HepG2 (cell line): Measurements from ENCODE around the gene DDIT4. TPM values are rescaled to one million over a fixed set of nuclear protein-coding genes. Genes with fewer than 3 reads are reported as not detected.
A peak's percentile ranks its signal among the peaks of the same experiment; 100 is the strongest.

Source experiments
- CBX5 ChIP-seq: sonication (generic); formaldehyde crosslinking; IDR thresholded peaks from 2 replicates; pipeline ENCODE4 v1.4.0; 2020; ENCODE audit warnings: missing genetic modification reagents, borderline replicate concordance
- HNRNPL ChIP-seq: fragments of 200-400 bp; formaldehyde crosslinking; IDR thresholded peaks from 2 replicates; pipeline ENCODE4 v1.6.1; 2017; ENCODE audit warnings: mild to moderate bottlenecking, low read depth, low read length
- ZKSCAN5 ChIP-seq: sonication (generic); formaldehyde crosslinking; IDR thresholded peaks from 2 replicates; pipeline ENCODE4 v1.5.1; 2020; ENCODE audit warnings: mild to moderate bottlenecking, missing genetic modification reagents
- ZNF75D ChIP-seq: sonication (generic); formaldehyde crosslinking; IDR thresholded peaks from 2 replicates; pipeline ENCODE4 v1.8.1; 2023; ENCODE audit warnings: missing genetic modification reagents, mild to moderate bottlenecking, borderline replicate concordance
- ZSCAN21 ChIP-seq: sonication (generic); formaldehyde crosslinking; IDR thresholded peaks from 2 replicates; pipeline ENCODE4 v1.8.0; 2022; ENCODE audit warnings: mild to moderate bottlenecking, missing genetic modification reagents, moderate library complexity, borderline replicate concordance
- polyA plus RNA-seq, 8 experiments: library from polyadenylated mRNA; depleted of rRNA in 3 of 8; stranded (reverse) in 7 of 8; unstranded in 1 of 8; fragments of >200 nt; fragmentation: Illumina TruSeq in 4 of 8; extraction: Trizol in 4 of 8; gene quantifications; 2 replicates each; pipeline versions ENCODE4 v1.2.1 to v1.2.3, GENCODE V29; 2011 to 2016; ENCODE audit warnings: low read depth in 4 of 8, missing spikeins in 1 of 8, mixed read lengths in 1 of 8; ENCODE audit not compliant: insufficient read depth in 1 of 8
- total RNA-seq, 5 experiments: library from RNA; depleted of rRNA; stranded (reverse); fragments of >200 nt; fragmentation: Illumina TruSeq; extraction: Trizol; gene quantifications; 2 replicates each; pipeline ENCODE4 v1.2.3, GENCODE V29; 2016; ENCODE audit warnings: low read depth in 1 of 5
- TF ChIP-seq, protein P1 (sequence below): sonication (generic); formaldehyde crosslinking; IDR thresholded peaks from 2 replicates; pipeline ENCODE4 v1.4.0; 2020; ENCODE audit warnings: mild to moderate bottlenecking, missing genetic modification reagents, borderline replicate concordance
- TF ChIP-seq, protein P2 (sequence below): sonication (generic); formaldehyde crosslinking; IDR thresholded peaks from 2 replicates; pipeline ENCODE4 v1.4.0; 2020; ENCODE audit warnings: missing genetic modification reagents, mild to moderate bottlenecking, borderline replicate concordance
- TF ChIP-seq, protein P3 (sequence below): sonication (generic); formaldehyde crosslinking; IDR thresholded peaks from 2 replicates; pipeline ENCODE4 v1.4.0; 2020; ENCODE audit warnings: missing genetic modification reagents
- TF ChIP-seq, protein P4 (sequence below): sonication (generic); formaldehyde crosslinking; IDR thresholded peaks from 2 replicates; pipeline ENCODE4 v1.8.1; 2022; ENCODE audit warnings: low read depth, mild to moderate bottlenecking, missing genetic modification reagents
- TF ChIP-seq, protein P5 (sequence below), 2 experiments: sonication (generic) in 1 of 2; formaldehyde crosslinking in 1 of 2; IDR thresholded peaks; 2 replicates each; pipeline versions ENCODE4 v1.6.1 to v1.9.0; 2014 to 2022; ENCODE audit warnings: antibody characterized with exemption in 1 of 2, borderline replicate concordance in 1 of 2, inconsistent platforms in 1 of 2, low read depth in 1 of 2, missing genetic modification reagents in 1 of 2

DDIT4 gene
- total and polyA plus RNA-seq, 2 of the 13 experiments (the other 11 are each of a cell fraction or from before 2014, with no cell fraction given), result 35.6 to 40.7 TPM

DNA sequence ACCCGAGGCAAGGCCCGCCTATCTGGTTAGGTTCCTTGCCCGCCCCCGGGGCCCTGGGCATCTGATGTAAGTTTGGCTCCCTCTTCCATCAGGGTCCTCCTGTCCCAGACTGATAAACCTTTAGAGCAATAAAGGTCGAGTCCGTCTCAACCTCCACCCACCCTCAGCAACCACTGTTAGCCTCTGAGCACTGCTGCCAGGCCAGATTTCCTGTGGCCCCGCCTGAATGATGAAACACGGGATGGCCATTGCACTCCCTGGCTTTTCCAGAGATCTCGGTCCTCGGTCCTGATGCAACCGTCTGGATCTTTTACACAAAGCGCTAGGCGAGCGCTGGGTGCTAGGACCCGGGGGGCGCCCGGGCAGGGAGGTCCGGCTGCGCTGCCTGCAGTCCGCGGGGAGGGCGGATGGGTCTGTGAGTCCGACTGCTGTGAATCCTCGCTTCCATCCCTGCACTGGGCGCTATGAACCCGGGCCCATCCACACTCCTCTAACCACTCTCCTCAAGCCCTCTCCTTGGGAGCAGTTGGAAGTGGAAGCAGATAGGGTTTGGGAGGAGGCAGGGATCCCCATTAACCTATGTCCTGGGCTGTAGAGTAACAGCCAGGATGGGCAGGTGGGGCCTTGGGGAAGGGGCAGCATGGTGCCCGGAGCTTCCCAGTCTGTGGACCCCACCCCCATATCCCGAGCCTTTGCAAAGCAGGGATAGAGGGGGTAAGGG is 875 bp upstream of the DDIT4 start (continued):
- TF ChIP-seq, protein P1, sequence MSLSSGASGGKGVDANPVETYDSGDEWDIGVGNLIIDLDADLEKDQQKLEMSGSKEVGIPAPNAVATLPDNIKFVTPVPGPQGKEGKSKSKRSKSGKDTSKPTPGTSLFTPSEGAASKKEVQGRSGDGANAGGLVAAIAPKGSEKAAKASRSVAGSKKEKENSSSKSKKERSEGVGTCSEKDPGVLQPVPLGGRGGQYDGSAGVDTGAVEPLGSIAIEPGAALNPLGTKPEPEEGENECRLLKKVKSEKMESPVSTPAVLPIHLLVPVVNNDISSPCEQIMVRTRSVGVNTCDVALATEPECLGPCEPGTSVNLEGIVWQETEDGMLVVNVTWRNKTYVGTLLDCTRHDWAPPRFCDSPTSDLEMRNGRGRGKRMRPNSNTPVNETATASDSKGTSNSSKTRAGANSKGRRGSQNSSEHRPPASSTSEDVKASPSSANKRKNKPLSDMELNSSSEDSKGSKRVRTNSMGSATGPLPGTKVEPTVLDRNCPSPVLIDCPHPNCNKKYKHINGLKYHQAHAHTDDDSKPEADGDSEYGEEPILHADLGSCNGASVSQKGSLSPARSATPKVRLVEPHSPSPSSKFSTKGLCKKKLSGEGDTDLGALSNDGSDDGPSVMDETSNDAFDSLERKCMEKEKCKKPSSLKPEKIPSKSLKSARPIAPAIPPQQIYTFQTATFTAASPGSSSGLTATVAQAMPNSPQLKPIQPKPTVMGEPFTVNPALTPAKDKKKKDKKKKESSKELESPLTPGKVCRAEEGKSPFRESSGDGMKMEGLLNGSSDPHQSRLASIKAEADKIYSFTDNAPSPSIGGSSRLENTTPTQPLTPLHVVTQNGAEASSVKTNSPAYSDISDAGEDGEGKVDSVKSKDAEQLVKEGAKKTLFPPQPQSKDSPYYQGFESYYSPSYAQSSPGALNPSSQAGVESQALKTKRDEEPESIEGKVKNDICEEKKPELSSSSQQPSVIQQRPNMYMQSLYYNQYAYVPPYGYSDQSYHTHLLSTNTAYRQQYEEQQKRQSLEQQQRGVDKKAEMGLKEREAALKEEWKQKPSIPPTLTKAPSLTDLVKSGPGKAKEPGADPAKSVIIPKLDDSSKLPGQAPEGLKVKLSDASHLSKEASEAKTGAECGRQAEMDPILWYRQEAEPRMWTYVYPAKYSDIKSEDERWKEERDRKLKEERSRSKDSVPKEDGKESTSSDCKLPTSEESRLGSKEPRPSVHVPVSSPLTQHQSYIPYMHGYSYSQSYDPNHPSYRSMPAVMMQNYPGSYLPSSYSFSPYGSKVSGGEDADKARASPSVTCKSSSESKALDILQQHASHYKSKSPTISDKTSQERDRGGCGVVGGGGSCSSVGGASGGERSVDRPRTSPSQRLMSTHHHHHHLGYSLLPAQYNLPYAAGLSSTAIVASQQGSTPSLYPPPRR, result peak; percentile 83
- TF ChIP-seq HNRNPL (no peak), ZNF75D (0 out of 2 replicates have a peak, but pooled peaks have one; percentile 18), ZSCAN21 (CRISPR knock-in tag) (peak; percentile 68; the same call in 1 of the 2 replicates), CBX5 (CRISPR knock-in tag) (peak; percentile 97), ZKSCAN5 (CRISPR knock-in tag) (no peak)
- TF ChIP-seq, protein P2, sequence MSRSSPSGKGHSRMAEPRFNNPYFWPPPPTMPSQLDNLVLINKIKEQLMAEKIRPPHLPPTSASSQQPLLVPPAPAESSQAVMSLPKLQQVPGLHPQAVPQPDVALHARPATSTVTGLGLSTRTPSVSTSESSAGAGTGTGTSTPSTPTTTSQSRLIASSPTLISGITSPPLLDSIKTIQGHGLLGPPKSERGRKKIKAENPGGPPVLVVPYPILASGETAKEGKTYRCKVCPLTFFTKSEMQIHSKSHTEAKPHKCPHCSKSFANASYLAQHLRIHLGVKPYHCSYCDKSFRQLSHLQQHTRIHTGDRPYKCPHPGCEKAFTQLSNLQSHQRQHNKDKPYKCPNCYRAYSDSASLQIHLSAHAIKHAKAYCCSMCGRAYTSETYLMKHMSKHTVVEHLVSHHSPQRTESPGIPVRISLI, result peak; percentile 72
- TF ChIP-seq, protein P3, sequence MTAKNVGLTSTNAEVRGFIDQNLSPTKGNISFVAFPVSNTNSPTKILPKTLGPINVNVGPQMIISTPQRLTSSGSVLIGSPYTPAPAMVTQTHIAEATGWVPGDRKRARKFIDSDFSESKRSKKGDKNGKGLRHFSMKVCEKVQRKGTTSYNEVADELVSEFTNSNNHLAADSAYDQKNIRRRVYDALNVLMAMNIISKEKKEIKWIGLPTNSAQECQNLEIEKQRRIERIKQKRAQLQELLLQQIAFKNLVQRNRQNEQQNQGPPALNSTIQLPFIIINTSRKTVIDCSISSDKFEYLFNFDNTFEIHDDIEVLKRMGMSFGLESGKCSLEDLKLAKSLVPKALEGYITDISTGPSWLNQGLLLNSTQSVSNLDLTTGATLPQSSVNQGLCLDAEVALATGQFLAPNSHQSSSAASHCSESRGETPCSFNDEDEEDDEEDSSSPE (CRISPR knock-in tag), result no peak; the same call in none of the 2 replicates
- TF ChIP-seq, protein P4, sequence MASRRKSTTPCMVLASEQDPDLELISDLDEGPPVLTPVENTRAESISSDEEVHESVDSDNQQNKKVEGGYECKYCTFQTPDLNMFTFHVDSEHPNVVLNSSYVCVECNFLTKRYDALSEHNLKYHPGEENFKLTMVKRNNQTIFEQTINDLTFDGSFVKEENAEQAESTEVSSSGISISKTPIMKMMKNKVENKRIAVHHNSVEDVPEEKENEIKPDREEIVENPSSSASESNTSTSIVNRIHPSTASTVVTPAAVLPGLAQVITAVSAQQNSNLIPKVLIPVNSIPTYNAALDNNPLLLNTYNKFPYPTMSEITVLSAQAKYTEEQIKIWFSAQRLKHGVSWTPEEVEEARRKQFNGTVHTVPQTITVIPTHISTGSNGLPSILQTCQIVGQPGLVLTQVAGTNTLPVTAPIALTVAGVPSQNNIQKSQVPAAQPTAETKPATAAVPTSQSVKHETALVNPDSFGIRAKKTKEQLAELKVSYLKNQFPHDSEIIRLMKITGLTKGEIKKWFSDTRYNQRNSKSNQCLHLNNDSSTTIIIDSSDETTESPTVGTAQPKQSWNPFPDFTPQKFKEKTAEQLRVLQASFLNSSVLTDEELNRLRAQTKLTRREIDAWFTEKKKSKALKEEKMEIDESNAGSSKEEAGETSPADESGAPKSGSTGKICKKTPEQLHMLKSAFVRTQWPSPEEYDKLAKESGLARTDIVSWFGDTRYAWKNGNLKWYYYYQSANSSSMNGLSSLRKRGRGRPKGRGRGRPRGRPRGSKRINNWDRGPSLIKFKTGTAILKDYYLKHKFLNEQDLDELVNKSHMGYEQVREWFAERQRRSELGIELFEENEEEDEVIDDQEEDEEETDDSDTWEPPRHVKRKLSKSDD (CRISPR knock-in tag), result no peak
- TF ChIP-seq, protein P5, sequence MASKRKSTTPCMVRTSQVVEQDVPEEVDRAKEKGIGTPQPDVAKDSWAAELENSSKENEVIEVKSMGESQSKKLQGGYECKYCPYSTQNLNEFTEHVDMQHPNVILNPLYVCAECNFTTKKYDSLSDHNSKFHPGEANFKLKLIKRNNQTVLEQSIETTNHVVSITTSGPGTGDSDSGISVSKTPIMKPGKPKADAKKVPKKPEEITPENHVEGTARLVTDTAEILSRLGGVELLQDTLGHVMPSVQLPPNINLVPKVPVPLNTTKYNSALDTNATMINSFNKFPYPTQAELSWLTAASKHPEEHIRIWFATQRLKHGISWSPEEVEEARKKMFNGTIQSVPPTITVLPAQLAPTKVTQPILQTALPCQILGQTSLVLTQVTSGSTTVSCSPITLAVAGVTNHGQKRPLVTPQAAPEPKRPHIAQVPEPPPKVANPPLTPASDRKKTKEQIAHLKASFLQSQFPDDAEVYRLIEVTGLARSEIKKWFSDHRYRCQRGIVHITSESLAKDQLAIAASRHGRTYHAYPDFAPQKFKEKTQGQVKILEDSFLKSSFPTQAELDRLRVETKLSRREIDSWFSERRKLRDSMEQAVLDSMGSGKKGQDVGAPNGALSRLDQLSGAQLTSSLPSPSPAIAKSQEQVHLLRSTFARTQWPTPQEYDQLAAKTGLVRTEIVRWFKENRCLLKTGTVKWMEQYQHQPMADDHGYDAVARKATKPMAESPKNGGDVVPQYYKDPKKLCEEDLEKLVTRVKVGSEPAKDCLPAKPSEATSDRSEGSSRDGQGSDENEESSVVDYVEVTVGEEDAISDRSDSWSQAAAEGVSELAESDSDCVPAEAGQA (IDR thresholded peaks at IDR 0.05; ENCODE audit: low read depth), result no peak
- TF ChIP-seq, protein P5 (CRISPR knock-in tag; IDR thresholded peaks at IDR 0.05; ENCODE audit: borderline replicate concordance), result no peak
